Measurements from ENCODE around the gene MYL12B. TPM values are rescaled to one million over a fixed set of nuclear protein-coding genes. Genes with fewer than 3 reads are reported as not detected.

The MYL12B gene
- total and polyA plus RNA-seq, 2 of the 8 experiments (the other 6 are each of a cell fraction or from before 2014, with no cell fraction given) = 174 to 188 TPM

- ChIA-PET CTCF (ENCODE audit: partially characterized antibody) (interaction anchor here (1.2 kb wide), 1 partner anchor 11 kb away, joined by 3 read pairs; no protein-coding TSS in a partner anchor), POLR2A (ENCODE audit: partially characterized antibody) (interaction anchor here (0.7 to 2.2 kb wide), 2 partner anchors 9 to 1406 kb away, joined by 3 to 11 read pairs; partner anchors contain the start of gene MYL12A)
- H3K79me2 ChIP-seq (ENCODE audit: control insufficient read depth in 1 of 2, insufficient read depth in 2 of 2, low read length in 2 of 2) = peaks cover 0 to 13% of the 10 kb centered on the region in 2 experiments; a peak in 3 of 4 replicates
- peaks cover 0 to under 1% of the 10 kb centered on the region in 2 experiments for H4K20me1 ChIP-seq (replicated peaks in 1 of 2; ENCODE audit: control insufficient read depth in 1 of 2, insufficient read depth in 2 of 2, low read length in 2 of 2)
- H3K4ac ChIP-seq (replicated peaks; ENCODE audit: insufficient read length, low read depth, low read length) = no peak overlapping the region
- no peak overlapping the region for H2BK5ac ChIP-seq (ENCODE audit: low read depth, low read length)
- no peak overlapping the region for H2AK5ac ChIP-seq (ENCODE audit: low read depth, low read length)
- H3K4me2 ChIP-seq (ENCODE audit: insufficient read depth in 1 of 2, low read depth in 2 of 2, low read length in 2 of 2) = no peak overlapping the region
- no peak overlapping the region for H3K9ac ChIP-seq (replicated peaks in 1 of 4; ENCODE audit: extremely low read depth in 1 of 4, low read depth in 3 of 4, low read length in 3 of 4)
- no peak overlapping the region for H4K8ac ChIP-seq (ENCODE audit: extremely low read depth, insufficient read depth, low read length)
- no peak overlapping the region for H2BK120ac ChIP-seq (replicated peaks; ENCODE audit: low read depth, low read length)
- 81% methylated on average over 5 of the region's 5 CpGs; no CpG with 5 or more reads in 1 of the 2 experiments for WGBS, 2 experiments (ENCODE audit: extremely low coverage in 1 of 2, insufficient coverage in 1 of 2, insufficient read length in 1 of 2, insufficient replicate concordance in 2 of 2, low coverage in 1 of 2, low lambda C conversion rate in 2 of 2, missing lambda C conversion rate in 1 of 2)
- no peaks in the 10 kb centered on the region for H3K79me1 ChIP-seq (ENCODE audit: low read depth, low read length)
- H2AFZ ChIP-seq (ENCODE audit: low read length) = no peak overlapping the region
- H3K23me2 ChIP-seq (ENCODE audit: low read depth, low read length) = peaks cover 3% of the 10 kb centered on the region; the same call in 1 of the 2 replicates
- H3K27ac ChIP-seq (ENCODE audit: low read depth, low read length) = no peak overlapping the region
- no peaks in the 10 kb centered on the region for H3K27me3 ChIP-seq (replicated peaks in 1 of 4; ENCODE audit: control insufficient read depth in 3 of 4, extremely low read depth in 1 of 4, insufficient read depth in 3 of 4, low read length in 3 of 4)
- no peak overlapping the region for H3K14ac ChIP-seq (ENCODE audit: insufficient read length)
- no peak overlapping the region for H2BK12ac ChIP-seq (ENCODE audit: low read depth, low read length)
- no peak overlapping the region for H4K5ac ChIP-seq (ENCODE audit: insufficient read length, low read depth, low read length)
- no peak overlapping the region for H3K23ac ChIP-seq (ENCODE audit: insufficient read length)
- FAIRE-seq (no peak), DNase-seq (ENCODE audit: low read depth in 1 of 2, low spot score in 2 of 2) (no peak)
- no peak overlapping the region for H3K56ac ChIP-seq (replicated peaks; ENCODE audit: insufficient read length, low read depth, low read length)
- peaks cover 0 to 5% (median 1%) of the 10 kb centered on the region in 4 experiments; a peak in 2 of 7 replicates for H3K4me1 ChIP-seq (replicated peaks in 1 of 4; ENCODE audit: control insufficient read depth in 3 of 4, insufficient read depth in 4 of 4, low read length in 3 of 4)
- H2BK15ac ChIP-seq (ENCODE audit: low read length) = no peak overlapping the region
- no peaks in the 10 kb centered on the region for H3K9me3 ChIP-seq (ENCODE audit: insufficient read depth in 2 of 2, low read depth in 1 of 2, low read length in 1 of 2)
- no peak overlapping the region for H4K91ac ChIP-seq (replicated peaks; ENCODE audit: insufficient read length, low read length)
- no peak overlapping the region for H3K4me3 ChIP-seq (ENCODE audit: extremely low read depth in 1 of 4, insufficient read depth in 2 of 4, low read depth in 3 of 4, low read length in 4 of 4)
- no peak overlapping the region for H2BK20ac ChIP-seq (ENCODE audit: low read length)
- no peak overlapping the region for H3K18ac ChIP-seq (ENCODE audit: extremely low read depth, low read length)
- H3K36me3 ChIP-seq (ENCODE audit: control insufficient read depth in 2 of 4, insufficient read depth in 4 of 4, low read length in 3 of 4) = peaks cover 12 to 57% (median 41%) of the 10 kb centered on the region in 4 experiments
- TF ChIP-seq USF2 (IDR thresholded peaks at IDR 0.05; ENCODE audit: low read length) (no peak), RXRA (IDR thresholded peaks at IDR 0.05; ENCODE audit: insufficient read depth, low read depth, low read length) (no peak), NRF1 (IDR thresholded peaks at IDR 0.05; ENCODE audit: low read depth, low read length) (no peak), SIN3A (conservative IDR thresholded peaks at IDR 0.05 in 1 of 2, IDR thresholded peaks at IDR 0.05 in 1 of 2; ENCODE audit: low read depth in 1 of 2, low read length in 2 of 2) (no peak), PHF8 (conservative IDR thresholded peaks at IDR 0.05; ENCODE audit: low read depth, low read length) (no peak), YY1 (IDR thresholded peaks at IDR 0.05; ENCODE audit: low read depth, low read length) (no peak), RFX5 (IDR thresholded peaks at IDR 0.05; ENCODE audit: borderline replicate concordance, low read depth, low read length) (no peak)
Measured at GRCh38 chr18:3256693-3257626, 5.0 kb upstream of the MYL12B start.

Measured in H1 (cell line).